K562 (cell line): ENCODE results near the gene HEMK1. TPM values are rescaled to one million over a fixed set of nuclear protein-coding genes. Genes with fewer than 3 reads are reported as not detected.

Source experiments
- ATAC-seq: fragments of 200-7000 bp; cut with Tn5 transposase; 3 replicates; pipeline ENCODE4 v1.9.1; 2020; ENCODE audit warnings: moderate library complexity
- BruUV-seq: library from RNA; stranded (reverse); fragments of 400-500 nt; replicated peaks from 2 replicates; lab custom pipeline; 2021; lab: Mats Ljungman, UMichigan
- CTCF ChIA-PET: fragments of 300-600 bp; formaldehyde crosslinking; extraction: SDS; loops from one replicate; lab custom pipeline; 2021; ENCODE audit warnings: low intra/inter-chr PET ratio; lab: Yijun Ruan, JAX
- POLR2A ChIA-PET: fragments of 300-600, 350-650 bp; sonication (Branson Sonifier 250); formaldehyde crosslinking; extraction: SDS; loops from one replicate; lab custom pipeline; 2021; ENCODE audit warnings: antibody characterized with exemption, inconsistent platforms; lab: Yijun Ruan, JAX
- DNase-seq, 4 experiments: peaks; one replicate each; pipeline versions ENCODE4 v3.0.0 to v3.0.0-alpha.2; 2011 to 2018; ENCODE audit warnings: low spot score in 3 of 4, mixed read lengths in 3 of 4; ENCODE audit errors: extremely low read depth in 1 of 4
- FAIRE-seq: peaks from 2 replicates; lab custom pipeline; 2011; peaks lifted over from hg19 to GRCh38; lab: Jason Lieb, UNC
- H2AFZ ChIP-seq: 2 replicates; pipeline ENCODE4 v1.6.0; 2011; ENCODE audit warnings: low read depth, low read length, control low read depth, inconsistent platforms
- H3K27ac ChIP-seq: fragments of 200-600 bp; 3 replicates; pipeline ENCODE4 v1.8.0; 2011; ENCODE audit warnings: low read depth, mild to moderate bottlenecking, control low read depth, inconsistent platforms, low read length, moderate library complexity, mixed read lengths; ENCODE audit errors: extremely low read depth
- H3K27me3 ChIP-seq, 2 experiments: fragments of 300-600 bp in 1 of 2; 2 replicates in 1 of 2; 3 replicates in 1 of 2; pipeline versions ENCODE4 v1.6.0 to v1.8.0; 2011; ENCODE audit warnings: inconsistent platforms in 2 of 2, low read length in 2 of 2, mild to moderate bottlenecking in 1 of 2, mixed read lengths in 1 of 2, moderate library complexity in 1 of 2; ENCODE audit not compliant: control insufficient read depth in 2 of 2, insufficient read depth in 2 of 2
- H3K36me3 ChIP-seq: fragments of 300-600 bp; 3 replicates; pipeline ENCODE4 v1.8.0; 2011; ENCODE audit warnings: mild to moderate bottlenecking, low read length, inconsistent platforms; ENCODE audit not compliant: control insufficient read depth, insufficient read depth
- H3K4me1 ChIP-seq, 2 experiments: fragments of 200-600 bp in 1 of 2; replicated peaks in 1 of 2; 2 replicates in 1 of 2; 3 replicates in 1 of 2; pipeline versions ENCODE4 v1.5.1 to v1.8.0; 2011; ENCODE audit warnings: inconsistent platforms in 2 of 2, low read length in 2 of 2, mild to moderate bottlenecking in 1 of 2, mixed read lengths in 1 of 2, moderate library complexity in 1 of 2; ENCODE audit not compliant: control insufficient read depth in 2 of 2, insufficient read depth in 2 of 2
- H3K4me2 ChIP-seq: 2 replicates; pipeline ENCODE4 v1.6.1; 2011; ENCODE audit warnings: low read length, control low read depth, inconsistent platforms, mixed read lengths; ENCODE audit not compliant: insufficient read depth
- H3K4me3 ChIP-seq: fragments of 200-600 bp; sonication (generic), shearing (Covaris generic); 2 replicates; pipeline ENCODE4 v1.5.1; 2016; ENCODE audit warnings: control low read depth, inconsistent platforms
- H3K79me2 ChIP-seq: fragments of 200-600 bp; 3 replicates; pipeline ENCODE4 v1.8.0; 2011; ENCODE audit warnings: low read length, inconsistent platforms; ENCODE audit not compliant: control insufficient read depth, insufficient read depth
- H3K9ac ChIP-seq, 2 experiments: 2 replicates each; pipeline versions ENCODE4 v1.6.0 to v1.6.1; 2011; ENCODE audit warnings: low read depth in 2 of 2, low read length in 2 of 2, control low read depth in 1 of 2, inconsistent platforms in 1 of 2, mild to moderate bottlenecking in 1 of 2, mixed read lengths in 1 of 2; ENCODE audit not compliant: insufficient read depth in 1 of 2
- H3K9me1 ChIP-seq: one replicate; pipeline ENCODE4 v1.6.0; 2011; ENCODE audit warnings: inconsistent platforms, mild to moderate bottlenecking, low read length, moderate library complexity; ENCODE audit not compliant: control insufficient read depth, insufficient read depth
- H3K9me3 ChIP-seq: replicated peaks from 2 replicates; pipeline ENCODE4 v1.5.1; 2011; ENCODE audit warnings: low read depth, low read length, inconsistent platforms; ENCODE audit not compliant: control insufficient read depth, insufficient read depth
- H4K20me1 ChIP-seq: replicated peaks from 2 replicates; pipeline ENCODE4 v1.6.1; 2011; ENCODE audit warnings: low read length, inconsistent platforms, mixed read lengths; ENCODE audit not compliant: control insufficient read depth, insufficient read depth
- ADNP ChIP-seq: fragments of 200-800 bp; sonication (Bioruptor generic); IDR thresholded peaks from 2 replicates; pipeline ENCODE4 v1.6.1; 2016; ENCODE audit warnings: missing genetic modification characterization, missing compliant biosample characterization
- BRCA1 ChIP-seq, 2 experiments: fragments of 450-650 bp in 1 of 2; sonication (generic) in 1 of 2; formaldehyde crosslinking in 1 of 2; IDR thresholded peaks; 2 replicates each; pipeline versions ENCODE4 v1.5.0 to v1.6.1; 2017 to 2020; ENCODE audit warnings: mild to moderate bottlenecking in 1 of 2, missing genetic modification reagents in 1 of 2
- FIP1L1 ChIP-seq: fragments of 200-400 bp; formaldehyde crosslinking; IDR thresholded peaks from 2 replicates; pipeline ENCODE4 v1.6.1; 2018; ENCODE audit warnings: mild to moderate bottlenecking, low read depth, low read length; ENCODE audit not compliant: poor library complexity, severe bottlenecking
- RAD21 ChIP-seq, 2 experiments: fragments of 250-450 bp in 1 of 2; fragments of 450-650 bp in 1 of 2; sonication (Bioruptor Pico) in 1 of 2; formaldehyde crosslinking in 1 of 2; IDR thresholded peaks in 1 of 2; conservative IDR thresholded peaks in 1 of 2; 2 replicates each; pipeline versions ENCODE4 v1.4.0 to v1.8.0; 2020 to 2022; ENCODE audit warnings: mild to moderate bottlenecking in 2 of 2, moderate library complexity in 1 of 2
- RBFOX2 ChIP-seq: fragments of 200-400 bp; formaldehyde crosslinking; IDR thresholded peaks from 2 replicates; pipeline ENCODE4 v1.6.1; 2017; ENCODE audit warnings: low read depth, mild to moderate bottlenecking, low read length, moderate library complexity
- RBM22 ChIP-seq: fragments of 200-400 bp; formaldehyde crosslinking; IDR thresholded peaks from 2 replicates; pipeline ENCODE4 v1.6.1; 2018; ENCODE audit warnings: low read length, low read depth; ENCODE audit not compliant: poor library complexity, severe bottlenecking
- TFE3 ChIP-seq: fragments of 450-650 bp; formaldehyde crosslinking; IDR thresholded peaks from 2 replicates; pipeline ENCODE4 v1.4.0; 2020; ENCODE audit warnings: mild to moderate bottlenecking, mixed read lengths
- ZNF639 ChIP-seq, 2 experiments: fragments of 200-800 bp in 1 of 2; sonication (Bioruptor generic) in 1 of 2; sonication (generic) in 1 of 2; formaldehyde crosslinking in 1 of 2; IDR thresholded peaks in 1 of 2; conservative IDR thresholded peaks in 1 of 2; 2 replicates each; pipeline versions ENCODE4 v1.5.0 to v1.6.1; 2016 to 2020; ENCODE audit warnings: missing compliant biosample characterization in 1 of 2, missing genetic modification characterization in 1 of 2, missing genetic modification reagents in 1 of 2
- WGBS: fragments of 100-300 bp; shearing (Covaris generic); methylation state at CpG from one replicate; pipeline ENCODE4 v1.1.6; 2016; ENCODE audit warnings: low coverage, mixed read lengths; ENCODE audit not compliant: insufficient coverage; ENCODE audit errors: missing lambda C conversion rate; 5-methylcytosine and 5-hydroxymethylcytosine counted together
- in situ Hi-C: fragments of 300-500 bp; cut with MboI; formaldehyde crosslinking; loops from 4 replicates; pipeline ENCODE4 v1.15.0; 2018; ENCODE audit warnings: inconsistent platforms, mixed read lengths
- intact Hi-C: fragments of 100-400 bp; cut with micrococcal nuclease; formaldehyde crosslinking; loops from 2 replicates; pipeline ENCODE4 v1.14.2; 2022
- polyA plus RNA-seq, 8 experiments: library from polyadenylated mRNA; depleted of rRNA in 4 of 8; stranded (reverse) in 5 of 8; unstranded in 3 of 8; fragments of >200 nt; fragmentation: Nextera tagmentation in 2 of 8; fragmentation: Illumina TruSeq in 1 of 8; extraction: Ambion mirVana in 2 of 8; extraction: Trizol in 1 of 8; gene quantifications; 2 replicates each; pipeline versions ENCODE4 v1.2.1 to v1.2.3, GENCODE V29; 2011 to 2014; ENCODE audit warnings: inconsistent platforms in 1 of 8, missing spikeins in 1 of 8
- total RNA-seq, 7 experiments: library from RNA; depleted of rRNA in 6 of 7; stranded (reverse); fragments of >200 nt in 6 of 7; fragmentation: Illumina TruSeq in 2 of 7; extraction: Trizol in 2 of 7; gene quantifications; 2 replicates each; pipeline versions ENCODE4 v1.2.1 to v1.2.3, GENCODE V29; 2011 to 2021; ENCODE audit warnings: low replicate concordance in 1 of 7

The HEMK1 gene
- total and polyA plus RNA-seq, 9 of the 15 experiments (the other 6 are each of a cell fraction or from before 2014, with no cell fraction given) = 2.0 to 16.8 (median 11.4) TPM

GRCh38 chr3:50542177-50543034, 26.9 kb upstream of the HEMK1 start (continued):
- no peak for TF ChIP-seq ZNF639 (CRISPR knock-in tag; conservative IDR thresholded peaks at IDR 0.05 in 1 of 2, IDR thresholded peaks at IDR 0.05 in 1 of 2)
- TF ChIP-seq FIP1L1 = no peak
- TF ChIP-seq RAD21 (CRISPR knock-in tag; conservative IDR thresholded peaks at IDR 0.05 in 1 of 2, IDR thresholded peaks at IDR 0.05 in 1 of 2) = peak; percentile 64 to 87
- TF ChIP-seq RBM22 = no peak
- TF ChIP-seq RBFOX2 = no peak

GRCh38 chr3:50545781-50546180, 23.5 kb upstream of the HEMK1 start:
- ATAC-seq = no peak
- no peak for DNase-seq
- peaks cover 2 to 21% of the 10 kb centered on the region in 2 experiments; a peak in 3 of 5 replicates for H3K4me1 ChIP-seq
- no CpG with 5 or more reads among the region's 1 CpG for WGBS
- TF ChIP-seq BRCA1 (IDR thresholded peaks at IDR 0.05) (no peak), BRCA1 (CRISPR knock-in tag; IDR thresholded peaks at IDR 0.05) (no peak), ADNP (tag) (no peak), TFE3 (CRISPR knock-in tag) (no peak)
- TF ChIP-seq, all 486 proteins: peak for 0
- Histone ChIP-seq H3K9me1 (no peaks in the 10 kb centered on the region), H3K27me3 (no peaks in the 10 kb centered on the region), H4K20me1 (no peaks in the 10 kb centered on the region), H3K9ac (0 out of 4 replicates have a peak overlapping the region, but pooled peaks of 1 of the 2 experiments have one; percentile 13), H2AFZ (no peak overlapping the region), H3K36me3 (no peaks in the 10 kb centered on the region), H3K9me3 (no peaks in the 10 kb centered on the region), H3K27ac (no peak overlapping the region), H3K4me3 (no peak overlapping the region), H3K4me2 (no peak overlapping the region), H3K79me2 (no peaks in the 10 kb centered on the region)
- in situ Hi-C loops (loop anchor here (5.0 kb wide), 1 partner anchor 33 kb away; no protein-coding TSS in a partner anchor), intact Hi-C loops (no loop called here)
- CTCF ChIA-PET = no interaction called here
- no TSS peak for BruUV-seq
- POLR2A ChIA-PET = no interaction called here
- no peak for FAIRE-seq
